Measurements from ENCODE around the gene CTDSPL. TPM values are rescaled to one million over a fixed set of nuclear protein-coding genes. Genes with fewer than 3 reads are reported as not detected.
A peak's percentile ranks its signal among the peaks of the same experiment; 100 is the strongest.

CTDSPL gene
- total RNA-seq, 2 donors from 2014 or later: 75.0 to 76.7 TPM

DNA sequence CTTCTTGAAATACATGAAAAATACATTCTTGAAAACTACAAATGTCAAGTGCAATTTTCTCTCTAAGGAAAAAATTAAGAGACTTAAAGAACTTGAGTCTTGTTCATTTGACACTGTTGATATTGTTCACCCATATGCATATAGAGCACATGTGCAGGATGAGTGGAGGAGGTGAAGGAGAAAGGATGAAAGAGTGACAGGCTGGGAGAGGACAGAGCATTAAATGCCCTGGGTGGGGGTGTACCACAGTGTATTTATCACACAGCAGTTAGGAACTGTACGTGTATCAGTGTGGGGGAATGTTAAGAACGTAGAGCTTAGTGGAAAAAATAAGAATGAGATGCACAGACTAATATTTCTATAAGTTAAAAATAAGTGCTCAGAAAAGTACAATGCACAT lies 45.7 kb downstream of the CTDSPL start:
- H3K4me3 ChIP-seq: no peak overlapping the region
- no peak overlapping the region for H3K9ac ChIP-seq (ENCODE audit: low read depth in 2 of 2, low read length in 2 of 2)
- no peak for DNase-seq
- H3K36me3 ChIP-seq: no peaks in the 10 kb centered on the region
- intact Hi-C loops (cut with DNase I): no loop called here
- H3K27me3 ChIP-seq: no peaks in the 10 kb centered on the region
- TF ChIP-seq, protein P1, sequence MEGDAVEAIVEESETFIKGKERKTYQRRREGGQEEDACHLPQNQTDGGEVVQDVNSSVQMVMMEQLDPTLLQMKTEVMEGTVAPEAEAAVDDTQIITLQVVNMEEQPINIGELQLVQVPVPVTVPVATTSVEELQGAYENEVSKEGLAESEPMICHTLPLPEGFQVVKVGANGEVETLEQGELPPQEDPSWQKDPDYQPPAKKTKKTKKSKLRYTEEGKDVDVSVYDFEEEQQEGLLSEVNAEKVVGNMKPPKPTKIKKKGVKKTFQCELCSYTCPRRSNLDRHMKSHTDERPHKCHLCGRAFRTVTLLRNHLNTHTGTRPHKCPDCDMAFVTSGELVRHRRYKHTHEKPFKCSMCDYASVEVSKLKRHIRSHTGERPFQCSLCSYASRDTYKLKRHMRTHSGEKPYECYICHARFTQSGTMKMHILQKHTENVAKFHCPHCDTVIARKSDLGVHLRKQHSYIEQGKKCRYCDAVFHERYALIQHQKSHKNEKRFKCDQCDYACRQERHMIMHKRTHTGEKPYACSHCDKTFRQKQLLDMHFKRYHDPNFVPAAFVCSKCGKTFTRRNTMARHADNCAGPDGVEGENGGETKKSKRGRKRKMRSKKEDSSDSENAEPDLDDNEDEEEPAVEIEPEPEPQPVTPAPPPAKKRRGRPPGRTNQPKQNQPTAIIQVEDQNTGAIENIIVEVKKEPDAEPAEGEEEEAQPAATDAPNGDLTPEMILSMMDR (IDR thresholded peaks at IDR 0.05): no peak
- no peaks in the 10 kb centered on the region for H3K9me3 ChIP-seq
- H3K27ac ChIP-seq: no peak overlapping the region
- H3K4me1 ChIP-seq: peaks cover 16% of the 10 kb centered on the region

DNA sequence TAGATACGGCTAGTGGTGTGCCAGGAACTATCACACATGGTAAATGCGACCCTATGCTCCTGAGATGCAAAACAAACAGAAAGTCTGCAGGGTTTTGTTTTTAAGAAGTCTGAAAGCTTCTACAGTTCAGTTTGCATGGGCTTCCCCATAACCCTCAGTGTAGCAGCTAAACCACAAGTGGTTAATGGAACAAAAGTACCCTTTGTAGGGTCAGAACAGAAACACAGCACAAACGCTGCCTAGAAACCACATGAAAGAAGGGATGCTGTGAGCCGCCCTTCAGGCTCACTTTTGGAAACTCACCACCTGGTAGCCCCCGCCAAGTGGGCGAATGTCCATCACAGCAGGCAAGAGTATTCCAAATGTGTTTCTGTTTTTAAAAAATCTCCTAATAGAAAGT lies 46.2 kb downstream of the CTDSPL start:
- no peak overlapping the region for H3K4me3 ChIP-seq
- intact Hi-C loops (cut with DNase I): no loop called here
- H3K27me3 ChIP-seq: no peaks in the 10 kb centered on the region
- H3K27ac ChIP-seq: no peak overlapping the region
- no peak overlapping the region for H3K9ac ChIP-seq (ENCODE audit: low read depth in 2 of 2, low read length in 2 of 2)
- H3K9me3 ChIP-seq: no peaks in the 10 kb centered on the region
- H3K4me1 ChIP-seq: peaks cover 16% of the 10 kb centered on the region
- no peaks in the 10 kb centered on the region for H3K36me3 ChIP-seq
- TF ChIP-seq, protein P1 (IDR thresholded peaks at IDR 0.05): no peak
- DNase-seq: no peak

DNA sequence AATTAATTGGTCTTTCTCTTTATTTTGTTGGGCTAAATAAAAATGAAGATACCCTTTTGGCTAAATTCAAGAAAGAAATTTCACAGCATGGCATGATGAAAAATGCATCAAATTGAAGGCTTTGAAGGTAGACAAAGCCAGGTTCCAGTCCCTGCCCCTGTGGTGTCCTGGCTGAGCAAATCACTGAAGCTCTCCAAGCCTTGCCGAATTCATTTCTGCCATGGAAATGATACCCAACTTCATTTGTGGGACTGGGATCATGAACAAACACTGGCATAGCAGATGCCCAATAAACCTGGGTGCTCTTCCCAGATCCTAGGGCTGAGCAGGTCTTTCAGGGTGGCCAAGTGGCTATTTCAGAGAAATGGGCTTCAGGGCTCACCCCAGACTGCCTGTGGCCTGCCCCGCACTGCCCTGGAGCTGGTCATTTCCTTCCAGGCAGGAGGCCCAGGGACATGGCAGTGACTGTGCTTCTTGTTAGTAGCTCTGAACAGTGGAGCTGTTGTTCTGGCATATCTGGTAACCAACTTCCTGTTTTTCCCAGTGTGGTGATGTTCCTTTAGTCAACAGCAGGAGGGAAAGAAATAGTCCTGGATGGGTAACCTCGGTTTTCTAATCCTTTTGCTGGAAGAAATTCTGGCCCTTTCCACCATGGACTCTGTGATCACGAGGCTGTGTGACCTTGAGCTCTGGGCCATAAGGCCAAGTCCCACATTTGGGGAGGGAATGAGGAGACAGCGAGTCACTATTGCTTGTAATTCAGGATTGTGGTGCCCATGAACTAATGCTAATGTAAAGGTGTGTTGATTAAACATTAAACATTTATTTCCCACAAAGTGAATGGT lies 47.6 kb downstream of the CTDSPL start:
- TF ChIP-seq, protein P1 (IDR thresholded peaks at IDR 0.05): no peak
- no peaks in the 10 kb centered on the region for H3K9me3 ChIP-seq
- peaks cover 16% of the 10 kb centered on the region for H3K4me1 ChIP-seq
- DNase-seq: no peak
- intact Hi-C loops (cut with DNase I): no loop called here
- H3K27me3 ChIP-seq: no peaks in the 10 kb centered on the region
- peak overlapping the region; percentile 20 for H3K27ac ChIP-seq
- H3K9ac ChIP-seq (ENCODE audit: low read depth in 2 of 2, low read length in 2 of 2): no peak overlapping the region
- H3K36me3 ChIP-seq: no peaks in the 10 kb centered on the region
- H3K4me3 ChIP-seq: no peak overlapping the region

DNA sequence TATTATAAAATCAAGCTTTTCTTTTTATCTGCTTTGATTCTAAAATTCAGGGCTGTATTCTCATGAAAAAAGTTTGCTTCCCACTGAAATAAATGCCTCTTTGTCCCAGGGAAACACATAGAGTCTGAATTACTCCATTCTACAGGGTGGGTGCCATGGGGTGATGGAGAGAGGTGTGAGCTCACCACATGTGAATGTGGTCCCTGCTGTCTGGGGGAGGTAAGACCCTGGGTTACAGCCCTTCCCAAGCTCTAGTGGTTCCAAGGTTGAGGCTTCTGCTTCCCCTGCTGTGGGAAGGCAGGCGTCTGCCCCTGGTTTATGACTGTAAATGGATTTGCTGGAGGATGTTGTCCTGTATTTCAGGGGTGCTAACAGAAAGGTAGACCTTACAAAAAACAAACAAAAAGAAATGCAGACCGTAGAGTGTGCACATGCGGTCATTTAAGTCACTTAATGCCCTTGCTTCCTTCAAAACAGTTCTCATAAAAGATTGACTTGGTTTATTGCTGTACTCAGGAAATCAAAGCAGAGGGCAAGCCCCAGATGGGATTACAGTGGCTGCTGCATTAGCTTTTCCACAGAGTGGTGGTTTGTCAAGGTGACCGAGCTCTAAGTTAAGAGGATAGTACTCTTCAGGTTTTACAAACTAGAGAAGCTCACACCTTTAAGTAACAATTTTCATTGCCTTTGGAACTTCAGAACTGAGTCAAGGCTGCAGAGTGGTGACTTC lies 49.2 kb downstream of the CTDSPL start:
- peak overlapping the region in 1 of 2 donors; percentile 59 for H3K9ac ChIP-seq (ENCODE audit: low read depth in 2 of 2, low read length in 2 of 2)
- no peak for DNase-seq
- TF ChIP-seq, protein P1 (IDR thresholded peaks at IDR 0.05): no peak
- H3K4me3 ChIP-seq: no peak overlapping the region
- H3K9me3 ChIP-seq: no peaks in the 10 kb centered on the region
- intact Hi-C loops (cut with DNase I): no loop called here
- H3K4me1 ChIP-seq: peaks cover 16% of the 10 kb centered on the region
- no peaks in the 10 kb centered on the region for H3K36me3 ChIP-seq
- H3K27ac ChIP-seq: peak overlapping the region; percentile 47
- H3K27me3 ChIP-seq: no peaks in the 10 kb centered on the region

DNA sequence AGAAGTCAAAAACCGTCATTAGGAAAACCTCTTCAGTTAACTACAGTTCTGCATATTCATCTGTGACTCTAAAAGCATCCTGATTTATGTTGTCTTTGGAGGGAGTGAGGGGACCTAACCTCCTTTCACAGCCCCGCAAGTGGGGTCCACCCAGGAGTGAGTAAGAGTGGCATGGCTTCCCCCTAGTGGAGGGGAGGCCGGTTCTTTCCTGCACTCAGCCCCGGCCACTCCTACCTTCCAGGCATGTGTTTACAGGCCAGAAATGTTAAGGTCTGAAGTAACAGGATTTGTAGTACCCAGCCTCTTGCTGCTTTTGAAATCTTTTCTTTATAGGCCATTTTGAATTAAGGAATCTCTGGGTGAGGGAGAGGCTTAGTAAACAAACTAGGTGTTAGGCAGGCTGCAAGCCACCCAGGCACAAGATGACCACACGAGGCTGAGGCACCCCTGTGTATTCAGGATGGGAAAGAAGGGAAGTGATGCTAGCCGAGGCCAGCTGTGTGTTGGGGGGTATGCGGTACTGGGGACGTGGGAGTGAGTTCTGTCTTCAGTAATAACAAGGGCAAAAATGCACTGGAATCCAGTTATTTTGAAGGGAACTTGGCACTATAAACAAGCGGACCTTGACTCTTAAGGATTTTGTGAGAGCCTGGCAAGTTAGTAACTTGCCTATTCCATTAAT lies 50.5 kb downstream of the CTDSPL start:
- Histone ChIP-seq H3K9ac (ENCODE audit: low read depth in 2 of 2, low read length in 2 of 2) (peak overlapping the region in 1 of 2 donors; percentile 59), H3K27ac (no peak overlapping the region), H3K4me3 (no peak overlapping the region)

More for the DNA sequence above, 50.5 kb downstream of the CTDSPL start:
- H3K27me3 ChIP-seq: no peaks in the 10 kb centered on the region
- no peak for DNase-seq
- H3K36me3 ChIP-seq: no peaks in the 10 kb centered on the region
- TF ChIP-seq, protein P1 (IDR thresholded peaks at IDR 0.05): no peak
- peaks cover 7% of the 10 kb centered on the region for H3K4me1 ChIP-seq
- H3K9me3 ChIP-seq: no peaks in the 10 kb centered on the region
- intact Hi-C loops (cut with DNase I): no loop called here
